ENCODE data around the gene TENT4B.
"Not testable (repeated sequence)": the region's sequence is repeated elsewhere in the genome, so short reads cannot be mapped to it uniquely, and the experiment has no call there.

TENT4B gene

GRCh38 chr16:50154420-50154950 is 1.4 kb downstream of the TENT4B start:
- DNase-seq (ENCODE audit: low read depth in 2 of 2): no peak

DNA sequence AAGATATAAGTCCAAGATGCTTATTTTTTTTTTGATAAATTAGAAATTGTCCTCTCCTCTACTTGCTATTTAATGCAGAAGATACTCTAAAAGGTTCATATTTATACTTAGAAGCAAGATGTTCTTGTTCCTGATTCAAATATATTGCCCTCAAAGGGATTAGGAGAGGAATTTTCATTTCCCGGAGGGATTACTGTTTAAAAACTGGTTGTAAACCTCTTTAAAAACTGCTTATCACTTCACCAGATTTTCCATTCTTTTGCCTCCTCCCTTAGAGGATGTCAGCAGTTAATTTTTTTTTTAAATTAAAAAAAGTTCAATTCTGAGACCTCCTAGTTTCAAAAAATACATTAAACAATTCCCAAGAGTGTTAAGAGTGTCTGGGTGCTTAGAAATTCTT is 2.8 kb downstream of the TENT4B start:
- no peak for DNase-seq (ENCODE audit: low read depth in 2 of 2)

GRCh38 chr16:50156590-50156989 is 3.5 kb downstream of the TENT4B start:
- DNase-seq (ENCODE audit: low read depth in 2 of 2): no peak

DNA sequence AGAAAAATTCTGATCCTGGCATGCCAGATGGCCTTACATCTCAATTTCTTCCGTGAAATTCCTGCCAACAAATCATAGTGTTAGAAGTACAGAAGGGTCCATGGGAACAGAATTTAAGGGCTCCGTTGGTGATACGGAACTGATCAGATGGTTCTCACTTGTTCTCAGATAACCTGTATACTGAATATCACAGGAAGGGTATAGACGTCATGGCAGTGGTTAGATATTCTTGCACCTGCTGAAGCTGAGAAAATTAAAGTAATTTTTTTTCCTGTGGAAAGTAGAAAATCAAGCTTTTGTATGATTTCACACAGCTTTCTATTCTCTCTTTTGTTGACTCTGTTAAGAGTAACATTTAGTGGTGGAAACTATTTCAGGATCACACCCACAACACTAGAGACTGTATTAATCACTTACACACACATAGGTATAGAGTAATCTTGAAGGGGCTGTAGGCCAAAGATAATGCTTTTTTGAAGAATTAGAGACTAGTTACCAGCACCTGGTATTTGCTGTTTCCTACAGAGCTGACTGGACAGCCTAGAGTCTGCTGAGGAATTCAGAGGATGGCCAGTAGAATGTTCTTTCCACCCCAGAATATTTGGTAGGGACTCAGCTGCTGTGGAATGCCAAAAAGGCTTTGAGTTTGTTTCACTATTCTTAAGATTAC is 7.5 kb downstream of the TENT4B start:
- DNase-seq (ENCODE audit: low read depth in 2 of 2): no peak

DNA sequence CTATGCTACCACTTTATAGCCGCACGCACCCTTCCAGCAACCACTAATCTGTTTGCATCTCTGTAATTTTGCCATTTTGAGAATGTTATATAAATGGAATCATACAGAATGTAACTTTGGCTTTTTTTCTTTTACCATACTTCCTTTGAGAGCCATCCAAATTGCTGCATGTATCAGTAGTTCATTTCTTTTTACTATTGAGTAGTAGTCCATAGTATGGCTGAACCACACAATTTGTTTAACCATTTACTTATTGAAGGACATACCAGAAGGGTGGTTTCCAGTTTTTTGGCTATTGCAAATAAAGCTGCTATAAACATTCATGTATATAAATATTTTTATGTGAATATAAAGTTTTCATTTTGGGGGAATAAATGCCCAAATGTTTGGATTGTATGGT is 8.8 kb downstream of the TENT4B start:
- DNase-seq (ENCODE audit: low read depth in 2 of 2): no peak

DNA sequence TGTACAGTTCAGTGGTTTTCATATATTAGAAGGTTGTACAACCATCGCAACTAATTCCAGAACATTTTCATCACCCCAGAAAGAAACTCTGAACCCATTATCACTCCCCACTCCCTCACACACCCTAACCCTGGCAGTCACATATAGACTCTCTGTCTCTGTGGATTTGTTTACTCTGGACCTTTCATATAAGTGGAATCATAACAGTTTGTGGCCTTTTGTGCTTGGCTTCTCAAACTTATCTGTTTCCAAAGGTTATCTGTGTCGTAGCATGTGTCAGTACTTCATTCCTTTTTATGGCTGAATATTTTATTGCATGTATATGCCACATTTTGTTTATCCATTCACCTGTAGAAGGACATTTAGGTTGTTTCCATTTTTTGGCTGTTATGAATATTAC is 12.4 kb downstream of the TENT4B start:
- no peak for DNase-seq (ENCODE audit: low read depth in 2 of 2)

GRCh38 chr16:50166511-50167500 is 13.7 kb downstream of the TENT4B start:
- DNase-seq (ENCODE audit: low read depth in 2 of 2): no peak

- no peak for DNase-seq (ENCODE audit: low read depth in 2 of 2)
These were observed 14.4 kb downstream of the TENT4B start for GRCh38 chr16:50167556-50167955.

DNA sequence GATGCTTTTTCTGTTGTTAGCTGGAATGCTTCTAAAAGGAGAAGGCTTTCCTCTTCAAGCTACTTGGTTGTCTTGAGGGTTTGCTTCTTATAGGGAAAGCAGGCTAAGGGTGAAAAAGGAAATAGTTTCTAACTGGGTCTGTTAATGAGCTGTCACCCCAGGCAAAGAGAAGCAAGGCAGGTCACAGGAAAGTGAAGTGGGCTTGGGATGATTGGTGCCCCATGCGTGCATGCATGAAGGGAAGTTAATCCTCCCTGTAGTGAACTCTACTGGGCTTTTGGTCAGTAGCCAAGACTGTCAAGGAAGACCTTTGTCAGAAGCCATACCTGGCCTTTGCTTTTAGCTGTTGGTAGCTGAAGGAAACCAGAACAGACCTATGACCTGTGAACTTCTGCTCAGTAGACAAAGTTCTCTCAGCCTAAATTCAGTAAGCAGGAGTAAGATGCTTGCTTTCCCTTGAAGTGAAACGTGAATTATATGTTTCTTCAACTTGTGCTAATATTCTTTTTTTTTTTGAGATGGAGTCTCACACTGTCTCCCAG is 16.5 kb downstream of the TENT4B start:
- DNase-seq (ENCODE audit: low read depth in 2 of 2): no peak

DNA sequence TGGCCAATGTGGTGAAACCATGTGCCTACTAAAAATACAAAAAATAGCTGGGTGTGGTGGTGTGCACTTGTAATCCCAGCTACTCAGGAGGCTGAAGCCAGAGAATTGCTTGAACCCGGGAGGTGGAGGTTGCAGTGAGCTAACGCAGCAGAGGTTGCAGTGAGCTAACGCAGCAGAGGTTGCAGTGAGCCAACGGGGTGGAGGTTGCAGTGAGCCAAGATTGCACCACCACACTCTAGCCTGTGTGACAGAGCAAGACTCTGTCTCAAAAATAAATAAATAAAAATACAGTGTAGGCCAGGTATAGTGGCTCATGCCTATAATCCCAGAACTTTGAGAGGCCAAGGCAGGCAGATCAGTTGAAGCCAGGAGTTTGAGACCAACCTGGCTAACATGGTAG is 18.7 kb downstream of the TENT4B start:
- not testable (repeated sequence) for DNase-seq (ENCODE audit: low read depth in 2 of 2)

GRCh38 chr16:50172195-50172922 is 19.3 kb downstream of the TENT4B start:
- no peak for DNase-seq (ENCODE audit: low read depth in 2 of 2)

DNA sequence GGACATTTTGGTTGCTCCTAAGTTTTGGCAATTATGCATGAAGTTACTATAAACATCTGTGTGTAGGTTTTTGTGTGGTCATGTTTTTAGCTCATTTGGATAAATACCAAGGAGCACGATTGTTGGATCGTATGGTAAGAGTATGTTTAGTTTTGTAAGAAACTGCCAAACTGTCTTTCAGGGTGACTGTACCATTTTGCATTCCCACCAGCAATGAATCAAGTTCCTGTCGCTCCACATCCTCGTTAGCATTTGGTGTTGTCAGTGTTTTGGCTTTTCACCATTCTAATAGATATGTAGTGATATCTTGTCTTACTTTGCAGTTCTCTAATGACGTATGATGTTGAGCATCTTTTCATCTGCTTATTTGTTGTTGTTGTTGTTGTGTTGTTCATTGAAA is 20.2 kb downstream of the TENT4B start:
- no peak for DNase-seq (ENCODE audit: low read depth in 2 of 2)

DNA sequence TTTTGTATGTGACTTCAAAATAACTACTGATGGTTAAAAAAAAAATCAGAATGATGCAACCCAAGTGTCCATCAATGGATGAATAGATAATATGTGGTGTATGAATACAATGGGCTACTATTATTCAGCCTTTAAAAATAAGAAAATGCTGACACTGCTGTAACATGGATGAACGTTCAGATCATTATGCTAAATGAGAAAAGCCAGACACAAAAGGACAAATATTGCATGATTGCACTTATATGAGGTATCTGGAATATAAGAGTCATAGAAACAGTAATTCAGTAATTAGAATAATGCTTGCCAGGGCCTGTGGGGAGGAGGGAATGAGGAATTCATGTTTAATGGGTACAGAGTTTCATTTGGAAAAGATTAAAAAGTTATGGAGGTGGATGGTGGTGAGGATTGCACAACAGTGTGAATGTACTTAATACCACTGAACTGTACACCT is 25.4 kb downstream of the TENT4B start:
- no peak for DNase-seq (ENCODE audit: low read depth in 2 of 2)

- no peak for DNase-seq (ENCODE audit: low read depth in 2 of 2)
These were observed 29.3 kb downstream of the TENT4B start for GRCh38 chr16:50182441-50182840.

DNA sequence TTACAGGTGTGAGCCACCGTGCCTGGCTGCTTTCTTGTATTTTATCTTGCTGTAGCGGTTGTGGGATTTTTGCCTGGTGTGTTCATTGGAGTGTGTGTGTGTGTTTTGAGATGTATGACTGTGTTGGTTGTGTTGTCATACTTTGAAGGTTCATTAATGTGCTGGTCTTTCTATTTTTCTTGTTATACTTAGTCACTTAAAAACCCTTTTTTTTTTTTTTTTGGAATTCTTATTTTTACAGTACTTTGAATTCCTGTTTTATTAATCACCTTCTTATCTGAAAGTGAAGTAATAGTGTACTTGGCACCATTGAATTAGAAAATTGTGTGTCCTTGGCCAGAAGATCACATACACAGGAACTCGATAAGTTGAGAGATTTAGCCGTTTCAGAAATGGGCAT is 30.2 kb downstream of the TENT4B start:
- DNase-seq (ENCODE audit: low read depth in 2 of 2): no peak

DNA sequence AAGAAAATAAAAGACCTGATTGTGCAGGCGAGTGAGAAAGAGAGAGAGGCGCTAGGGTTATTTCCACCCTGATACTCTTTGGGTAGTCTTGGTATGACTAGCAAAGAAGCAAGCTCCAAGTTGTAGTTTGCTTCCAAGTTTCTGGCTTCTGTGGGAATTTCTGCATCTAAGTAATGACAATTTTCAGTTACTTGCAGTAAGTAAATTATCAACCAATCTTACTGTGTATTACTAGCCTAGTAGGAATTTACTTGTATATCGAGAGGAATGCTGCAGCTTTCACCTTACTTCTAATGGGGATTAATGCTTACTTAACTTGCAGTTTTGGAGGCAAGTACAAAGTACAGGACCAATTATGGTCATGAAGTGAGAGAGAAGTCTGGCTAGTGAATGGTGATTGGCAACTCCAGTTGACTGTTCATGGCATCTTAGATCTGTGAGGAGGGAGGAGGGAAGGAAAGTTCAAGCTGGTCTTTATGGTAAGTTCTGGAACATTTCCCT is 31.9 kb downstream of the TENT4B start:
- no peak for DNase-seq (ENCODE audit: low read depth in 2 of 2)

DNA sequence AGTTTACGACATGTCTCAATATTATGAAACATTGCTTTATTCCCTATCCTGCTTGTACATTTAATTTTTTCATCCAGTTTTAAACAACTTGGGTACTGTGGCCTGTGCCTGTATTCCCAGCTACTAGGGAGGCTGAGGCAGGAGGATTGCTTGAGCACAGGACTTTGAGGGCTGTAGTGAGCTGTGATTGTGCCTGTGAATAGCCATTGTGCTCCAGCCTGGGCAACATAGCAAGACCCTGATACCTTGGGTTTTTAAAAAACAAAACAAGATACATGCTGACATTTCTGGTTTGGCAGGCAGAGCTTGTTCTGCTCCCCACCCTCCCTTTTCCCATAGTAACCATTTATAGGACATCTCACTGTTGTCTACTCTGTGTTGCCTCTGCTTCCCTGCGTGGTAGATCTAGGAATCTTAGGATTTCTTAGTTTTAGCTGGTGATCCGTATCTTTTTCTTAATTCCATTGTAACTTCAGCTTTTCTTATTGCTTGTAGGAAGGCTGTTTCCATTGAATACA is 35.6 kb downstream of the TENT4B start:
- DNase-seq (ENCODE audit: low read depth in 2 of 2): no peak

DNA sequence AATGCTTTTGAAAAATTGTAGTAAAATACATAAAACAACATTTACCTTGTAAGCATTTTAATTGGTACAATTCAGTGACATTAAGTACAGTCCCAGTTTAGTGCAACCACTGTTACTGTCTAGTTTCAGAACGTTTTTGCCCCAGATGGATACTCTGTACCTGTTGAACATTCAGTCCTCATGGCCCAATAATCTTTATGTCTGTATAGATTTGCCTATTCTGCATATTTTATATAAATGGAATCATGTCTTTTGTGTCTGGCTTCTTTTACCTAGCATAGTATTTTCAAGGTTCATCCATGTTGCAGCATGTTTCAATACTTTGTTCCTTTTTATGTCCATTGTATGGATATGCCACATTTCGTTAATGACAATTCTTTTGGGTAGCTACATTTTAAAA is 37.2 kb downstream of the TENT4B start:
- DNase-seq (ENCODE audit: low read depth in 2 of 2): no peak

DNA sequence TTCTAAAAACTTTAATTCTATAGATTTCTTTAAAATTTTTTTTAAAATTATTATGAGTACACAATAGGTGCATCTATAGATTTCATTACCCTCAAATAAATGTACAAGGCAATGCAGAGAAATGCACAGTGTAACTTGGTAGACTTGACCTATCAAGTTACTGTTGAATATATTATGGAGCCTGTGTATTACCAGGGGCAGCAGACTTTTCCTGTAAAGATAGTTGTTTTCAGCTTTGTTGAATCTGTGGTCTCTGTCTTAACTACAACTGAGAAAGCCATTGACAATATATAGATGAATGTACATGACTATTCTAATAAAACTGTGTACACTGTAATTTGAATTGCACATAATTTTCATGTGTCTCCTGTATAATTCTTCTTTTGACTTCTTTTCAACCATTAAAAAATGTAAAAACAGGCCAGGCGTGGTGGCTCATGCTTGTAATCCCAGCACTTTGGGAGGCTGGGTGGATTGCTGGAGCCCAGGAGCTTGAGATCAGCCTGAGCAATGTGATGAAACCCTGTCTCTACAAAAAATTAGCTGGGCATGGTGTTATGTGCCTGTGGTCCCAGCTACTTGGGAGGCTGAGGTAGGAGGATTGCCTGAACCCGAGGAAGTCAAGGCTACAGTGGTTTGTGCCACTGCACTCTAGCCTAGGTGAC is 39.4 kb downstream of the TENT4B start:
- no peak for DNase-seq (ENCODE audit: low read depth in 2 of 2)

DNA sequence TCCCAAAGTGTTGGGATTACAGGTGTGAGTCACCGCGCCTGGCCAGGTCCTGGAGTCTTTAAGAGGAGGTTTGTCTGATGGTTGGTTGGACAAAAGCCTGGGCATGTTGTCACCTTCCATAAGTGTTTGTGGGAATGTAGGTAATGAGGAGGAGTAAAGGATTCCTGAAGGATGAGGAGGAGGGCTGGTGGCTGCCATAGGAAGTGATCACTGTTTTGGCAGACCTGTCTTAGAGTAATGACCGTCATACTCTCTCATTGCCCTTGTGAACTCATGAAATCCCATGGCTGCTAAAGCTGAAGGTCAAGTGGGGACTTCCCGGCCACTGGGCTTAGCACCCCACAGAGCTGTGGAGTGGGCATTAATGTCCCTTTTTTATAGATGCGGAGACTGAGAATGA is 40.5 kb downstream of the TENT4B start:
- no peak for DNase-seq (ENCODE audit: low read depth in 2 of 2)

DNA sequence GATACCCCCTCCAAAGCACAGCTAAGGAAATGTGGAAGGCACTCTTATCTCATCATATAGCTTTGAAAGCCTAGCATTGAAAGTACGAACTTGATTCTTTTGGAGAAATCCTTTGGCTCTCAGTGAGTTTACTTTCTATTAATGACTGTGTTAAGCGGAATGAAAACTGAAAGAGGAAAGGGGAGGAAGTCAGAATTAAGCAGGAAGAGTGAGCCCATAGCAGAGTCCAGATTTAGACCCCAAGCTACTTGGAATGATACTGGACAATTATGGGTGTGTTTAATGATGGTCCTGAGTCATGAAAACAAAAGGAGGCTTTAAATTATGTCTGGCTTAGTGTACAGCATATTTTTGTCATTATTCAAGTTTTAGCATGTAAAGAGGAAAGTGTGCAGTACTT is 42.2 kb downstream of the TENT4B start:
- DNase-seq (ENCODE audit: low read depth in 2 of 2): no peak
